Transverse colon (tissue), 4 donors: Measurements from ENCODE around the gene GDI1. TPM values are rescaled to one million over a fixed set of nuclear protein-coding genes. Genes with fewer than 3 reads are reported as not detected.

Experiments used
- DNase-seq: peaks from one replicate; pipeline ENCODE4 v3.0.0-alpha.2; 2019
- H3K27ac ChIP-seq, 4 donors: fragments of 200-600 bp; sonication (generic); 2 replicates each; pipeline ENCODE4 v1.5.1; 2016 to 2018; ENCODE audit warnings: inconsistent platforms in 4 of 4
- H3K27me3 ChIP-seq: fragments of 200-600 bp; sonication (generic); 2 replicates; pipeline ENCODE4 v1.5.1; 2017; ENCODE audit warnings: inconsistent platforms
- H3K36me3 ChIP-seq, 4 donors: fragments of 200-600 bp; sonication (generic); 2 replicates each; pipeline ENCODE4 v1.5.1; 2017 to 2019; ENCODE audit warnings: inconsistent platforms in 4 of 4
- H3K4me1 ChIP-seq, 4 donors: fragments of 200-600 bp; sonication (generic); 2 replicates each; pipeline ENCODE4 v1.5.1; 2017 to 2020; ENCODE audit warnings: inconsistent platforms in 4 of 4
- H3K4me3 ChIP-seq, 4 donors: fragments of 200-600 bp; sonication (generic); 1 replicate in 1 of 4; 2 replicates in 3 of 4; pipeline versions ENCODE4 v1.5.1 to v1.6.1; 2017 to 2019; ENCODE audit warnings: inconsistent platforms in 4 of 4
- H3K9me3 ChIP-seq, 2 donors: fragments of 200-600 bp; sonication (generic); 2 replicates each; pipeline ENCODE4 v1.5.1; 2017 to 2019; ENCODE audit warnings: inconsistent platforms in 2 of 2
- CTCF ChIP-seq, 5 experiments: fragments of 200-600 bp in 3 of 5; fragments of 450-650 bp in 2 of 5; sonication (generic) in 3 of 5; IDR thresholded peaks; 1 replicate in 2 of 5; 2 replicates in 3 of 5; pipeline ENCODE4 v1.5.1; 2016 to 2017; ENCODE audit warnings: antibody characterized with exemption in 5 of 5, inconsistent platforms in 3 of 5, mild to moderate bottlenecking in 2 of 5, moderate library complexity in 1 of 5
- EP300 ChIP-seq: sonication (generic); formaldehyde crosslinking; IDR thresholded peaks from one replicate; pipeline ENCODE4 v1.6.1; 2017; ENCODE audit warnings: antibody characterized with exemption, low read depth
- POLR2A ChIP-seq: fragments of 450-650 bp; IDR thresholded peaks from one replicate; pipeline ENCODE4 v1.6.1; 2016; ENCODE audit warnings: antibody characterized with exemption, mild to moderate bottlenecking, moderate library complexity
- POLR2AphosphoS5 ChIP-seq, 3 donors: sonication (generic); formaldehyde crosslinking; IDR thresholded peaks; one replicate each; pipeline ENCODE4 v1.6.1; 2016; ENCODE audit warnings: antibody characterized with exemption in 3 of 3
- WGBS, 2 donors: methylation state at CpG; one replicate each; pipeline ENCODE4 v1.1.5; 2018; ENCODE audit warnings: low coverage in 1 of 2; 5-methylcytosine and 5-hydroxymethylcytosine counted together
- in situ Hi-C, 4 donors: fragments of 200-750 bp; cut with MboI; loops; one replicate each; pipeline versions ENCODE4 v1.15.0 to v1.15.1; 2017; ENCODE audit warnings: low sequenced_read_pairs in 3 of 4, low pct_ligation_motif_present in 1 of 4, low pct_unique_long_range_greater_than_20kb in 1 of 4
- intact Hi-C: fragments of 100-400 bp; cut with DNase I; formaldehyde crosslinking; loops from one replicate; pipeline ENCODE4 v1.15.1; 2023; ENCODE audit warnings: low total_unique reads
- total RNA-seq, 4 donors: library from RNA; depleted of rRNA; stranded (reverse); fragments of >200 nt; gene quantifications; one replicate each; pipeline ENCODE4 v1.1.0, GENCODE V29; 2016

Gene GDI1
- total RNA-seq, 4 donors from 2014 or later, result 86.6 to 173 (median 119) TPM

- WGBS, 2 donors, result 81% methylated on average over 23 of the region's 23 CpGs; no CpG with 5 or more reads in 1 of the 2 donors
- intact Hi-C loops (no loop called here), in situ Hi-C loops (no loop called here)
- H3K36me3 ChIP-seq, result no peaks in the 10 kb centered on the region
- no peaks in the 10 kb centered on the region for H3K9me3 ChIP-seq
- DNase-seq, result no peak
- H3K4me3 ChIP-seq, result no peak overlapping the region
- TF ChIP-seq POLR2A (no peak), POLR2AphosphoS5 (IDR thresholded peaks at IDR 0.05) (no peak), EP300 (no peak), CTCF (IDR thresholded peaks at IDR 0.05) (no peak)
- H3K27me3 ChIP-seq, result no peaks in the 10 kb centered on the region
- H3K4me1 ChIP-seq, result no peaks in the 10 kb centered on the region
- no peak overlapping the region for H3K27ac ChIP-seq
Measured at GRCh38 chrX:154471839-154472684, 35.1 kb downstream of the GDI1 start.

GRCh38 chrX:154472685-154473632 is 36.0 kb downstream of the GDI1 start:
- in situ Hi-C loops (no loop called here), intact Hi-C loops (no loop called here)
- Histone ChIP-seq H3K9me3 (no peaks in the 10 kb centered on the region), H3K27ac (no peak overlapping the region), H3K4me3 (no peak overlapping the region), H3K27me3 (no peaks in the 10 kb centered on the region), H3K4me1 (peaks cover 0 to under 1% (median under 1%) of the 10 kb centered on the region in 4 donors), H3K36me3 (no peaks in the 10 kb centered on the region)
- TF ChIP-seq POLR2A, result no peak
- no peak for TF ChIP-seq POLR2AphosphoS5 (IDR thresholded peaks at IDR 0.05)
- TF ChIP-seq CTCF (IDR thresholded peaks at IDR 0.05), result no peak
- TF ChIP-seq EP300, result no peak
- DNase-seq, result no peak
- WGBS, 2 donors, result 27 to 73% methylated on average over 2 to 28 of the region's 28 CpGs

- Histone ChIP-seq H3K9me3 (no peaks in the 10 kb centered on the region), H3K36me3 (no peaks in the 10 kb centered on the region), H3K4me1 (peaks cover 0 to 5% (median 2%) of the 10 kb centered on the region in 4 donors), H3K27me3 (no peaks in the 10 kb centered on the region), H3K27ac (no peak overlapping the region), H3K4me3 (no peak overlapping the region)
- no peak for DNase-seq
- in situ Hi-C loops (no loop called here), intact Hi-C loops (loop anchor here (1.0 kb wide), 1 partner anchor 17 kb away; no protein-coding TSS in a partner anchor)
- TF ChIP-seq POLR2A, result no peak
- no peak for TF ChIP-seq CTCF (IDR thresholded peaks at IDR 0.05)
- 77% methylated on average over 7 of the region's 7 CpGs; no CpG with 5 or more reads in 1 of the 2 donors for WGBS, 2 donors
Measured at GRCh38 chrX:154473683-154474082, 36.7 kb downstream of the GDI1 start.

GRCh38 chrX:154476821-154477220 is 39.9 kb downstream of the GDI1 start:
- Histone ChIP-seq H3K36me3 (no peaks in the 10 kb centered on the region), H3K27me3 (no peaks in the 10 kb centered on the region), H3K9me3 (no peaks in the 10 kb centered on the region), H3K4me3 (no peak overlapping the region), H3K27ac (no peak overlapping the region), H3K4me1 (peaks cover 4 to 6% (median 5%) of the 10 kb centered on the region in 4 donors)
- no peak for TF ChIP-seq POLR2A
- no peak for TF ChIP-seq EP300
- no peak for TF ChIP-seq CTCF (IDR thresholded peaks at IDR 0.05)
- no peak for TF ChIP-seq POLR2AphosphoS5 (IDR thresholded peaks at IDR 0.05)
- no peak for DNase-seq
- intact Hi-C loops (no loop called here), in situ Hi-C loops (no loop called here)
- 87% methylated on average over 8 of the region's 8 CpGs; no CpG with 5 or more reads in 1 of the 2 donors for WGBS, 2 donors
